Right renal cortex interstitium (tissue), 3 donors: ENCODE measurements around the gene FIGLA. TPM values are rescaled to one million over a fixed set of nuclear protein-coding genes. Genes with fewer than 3 reads are reported as not detected.

ENCODE experiments used
- DNase-seq, 3 donors: peaks; one replicate each; pipeline ENCODE4 v3.0.0-alpha.2; 2013; ENCODE audit warnings: low read depth in 3 of 3, low spot score in 2 of 3
- polyA plus RNA-seq, 3 donors: library from polyadenylated mRNA; unstranded; fragments of 120-200 nt; gene quantifications; one replicate each; pipeline ENCODE4 v1.2.1, GENCODE V29; 2013; ENCODE audit not compliant: insufficient read length in 3 of 3

FIGLA gene
- polyA plus RNA-seq = not detected

- DNase-seq = no peak
These were observed at the start of gene FIGLA for GRCh38 chr2:70790136-70790828. FIGLA (minus strand) TSS chr2:70790643; CDS start chr2:70790638, 5 bp downstream.

DNA sequence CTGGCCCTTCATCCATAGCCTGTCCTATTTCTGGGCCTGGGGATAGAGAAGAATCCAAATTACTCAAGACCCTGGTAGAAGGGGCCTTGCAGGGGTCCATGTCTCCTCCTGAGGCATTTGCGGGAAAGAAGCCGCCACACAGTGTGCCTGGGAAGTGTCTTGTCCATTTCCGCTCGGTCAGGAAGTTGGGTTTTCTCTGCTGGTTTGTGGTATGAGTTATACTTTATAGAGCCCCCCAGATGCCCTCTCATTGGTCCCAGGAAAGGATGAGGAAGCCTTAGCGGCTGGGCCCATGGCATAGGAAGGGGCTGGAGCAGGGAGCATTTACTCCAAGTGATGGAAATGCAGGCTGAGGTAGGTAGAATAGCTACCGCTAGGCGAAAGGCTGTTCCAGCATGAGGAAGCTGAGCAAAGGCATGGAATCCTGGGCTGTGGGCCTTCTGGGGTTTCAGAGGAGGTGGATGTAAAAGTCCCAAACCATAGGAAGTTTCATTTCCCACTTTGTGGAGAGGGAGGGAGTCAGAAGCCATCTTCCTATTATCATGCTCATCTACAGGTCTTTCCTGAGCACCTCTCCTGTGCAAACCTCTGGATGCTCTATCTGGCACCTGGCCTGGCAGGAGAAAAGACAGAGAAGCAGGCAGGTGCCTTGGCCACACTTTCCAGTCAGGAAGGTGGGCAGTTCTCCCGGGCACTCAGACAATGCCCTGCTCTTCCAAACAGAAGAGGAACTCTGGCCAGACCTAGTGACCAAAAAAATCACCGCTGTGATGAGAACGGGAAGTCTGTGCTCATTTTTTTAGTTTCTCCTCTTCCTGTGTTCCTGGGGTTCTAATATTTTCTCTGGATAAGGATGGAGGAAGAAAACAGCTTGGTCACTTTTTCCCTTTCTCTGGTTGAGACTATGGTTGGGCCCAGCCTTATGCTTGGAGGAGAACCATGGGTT lies 47.8 kb upstream of the FIGLA start:
- DNase-seq = no peak

DNA sequence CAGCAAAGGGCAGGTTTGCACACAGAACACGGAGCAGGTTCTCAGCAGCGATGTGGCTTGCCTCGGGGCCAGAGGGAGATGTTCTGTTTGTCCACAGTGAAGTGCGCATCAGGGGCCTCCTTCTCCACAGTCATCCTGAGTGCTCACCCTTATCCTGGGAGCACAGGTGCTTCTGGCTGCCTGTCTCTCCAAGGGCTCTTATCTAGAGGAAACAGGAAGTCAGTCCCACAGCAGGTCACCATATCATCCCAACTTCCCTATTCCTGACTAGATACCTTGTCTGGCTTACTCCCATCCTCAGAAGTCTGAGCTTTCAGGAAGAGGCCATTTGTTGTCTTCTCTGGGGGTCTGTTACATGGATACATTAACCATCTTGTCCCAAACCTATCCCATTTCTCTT lies 45.2 kb upstream of the FIGLA start, which contains the start of gene CD207:
TSS of gene CD207 (minus strand) at position 174 of the 400 bp plus-strand sequence. CDS start at position 134, 40 bp downstream.
- no peak for DNase-seq

DNA sequence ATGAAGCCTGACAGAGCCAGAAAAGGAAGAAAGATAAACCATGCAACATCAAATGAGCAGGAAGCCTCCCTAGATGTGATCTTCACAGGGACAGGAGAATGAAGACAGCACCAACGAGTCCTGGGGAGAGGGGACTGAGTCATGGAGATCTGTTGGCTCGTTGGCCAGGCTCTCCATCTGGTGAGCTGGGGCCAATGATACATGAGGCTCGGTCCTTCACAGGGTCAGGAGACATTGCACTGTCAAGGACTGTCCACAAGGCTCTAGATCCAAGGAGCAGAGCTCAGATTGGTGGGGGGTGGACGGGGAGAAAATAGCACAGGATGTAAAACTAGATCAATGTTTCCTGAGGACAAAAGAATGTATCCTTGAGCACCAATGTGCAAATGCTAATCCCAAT lies 44.4 kb upstream of the FIGLA start:
- DNase-seq = no peak

DNA sequence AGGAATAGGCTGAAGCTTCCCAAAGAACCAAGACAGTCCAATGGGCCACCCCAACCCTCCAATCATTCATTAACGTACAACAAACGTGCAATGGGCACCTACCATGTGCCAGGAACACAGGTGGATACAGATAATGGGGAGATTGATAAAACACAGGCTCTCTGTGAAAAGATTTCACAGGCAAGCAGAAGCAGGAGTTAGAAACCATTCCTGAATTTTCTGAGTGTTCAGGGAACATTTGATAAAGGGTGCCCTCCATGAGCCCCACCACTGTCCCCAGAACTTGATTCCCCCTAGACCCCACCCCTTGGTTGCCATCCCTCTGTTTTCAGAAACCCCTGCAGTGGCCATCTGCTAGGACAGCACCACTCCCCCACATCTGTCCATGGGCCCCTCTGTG lies 43.7 kb upstream of the FIGLA start:
- DNase-seq = no peak

DNA sequence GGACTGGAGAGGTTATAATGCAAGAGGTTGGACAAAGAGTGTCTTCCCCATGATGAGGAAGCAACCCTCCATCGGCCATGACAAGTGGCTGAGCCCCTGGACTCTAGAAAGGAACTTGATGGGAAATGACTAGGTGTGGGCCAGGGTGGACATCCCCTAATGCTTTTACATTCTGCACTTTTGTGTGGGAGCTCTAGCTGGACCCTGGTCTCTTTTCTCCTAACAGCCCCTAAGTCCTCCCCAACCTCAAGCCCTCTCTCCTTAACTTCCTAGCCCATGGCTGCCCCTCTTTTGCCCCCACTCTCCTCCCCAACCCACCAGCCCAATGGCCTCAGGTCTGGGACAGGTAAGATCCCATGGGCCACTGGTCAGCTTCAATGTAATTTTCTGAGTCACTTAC lies 42.8 kb upstream of the FIGLA start:
- DNase-seq = no peak

- DNase-seq = no peak
These were observed 41.9 kb upstream of the FIGLA start for GRCh38 chr2:70832386-70832785.

- DNase-seq = no peak
These were observed 41.4 kb upstream of the FIGLA start for GRCh38 chr2:70831861-70832260.

- no peak for DNase-seq
These were observed 39.9 kb upstream of the FIGLA start for GRCh38 chr2:70830366-70830765.

GRCh38 chr2:70829916-70830315 lies 39.5 kb upstream of the FIGLA start:
- DNase-seq = no peak

DNA sequence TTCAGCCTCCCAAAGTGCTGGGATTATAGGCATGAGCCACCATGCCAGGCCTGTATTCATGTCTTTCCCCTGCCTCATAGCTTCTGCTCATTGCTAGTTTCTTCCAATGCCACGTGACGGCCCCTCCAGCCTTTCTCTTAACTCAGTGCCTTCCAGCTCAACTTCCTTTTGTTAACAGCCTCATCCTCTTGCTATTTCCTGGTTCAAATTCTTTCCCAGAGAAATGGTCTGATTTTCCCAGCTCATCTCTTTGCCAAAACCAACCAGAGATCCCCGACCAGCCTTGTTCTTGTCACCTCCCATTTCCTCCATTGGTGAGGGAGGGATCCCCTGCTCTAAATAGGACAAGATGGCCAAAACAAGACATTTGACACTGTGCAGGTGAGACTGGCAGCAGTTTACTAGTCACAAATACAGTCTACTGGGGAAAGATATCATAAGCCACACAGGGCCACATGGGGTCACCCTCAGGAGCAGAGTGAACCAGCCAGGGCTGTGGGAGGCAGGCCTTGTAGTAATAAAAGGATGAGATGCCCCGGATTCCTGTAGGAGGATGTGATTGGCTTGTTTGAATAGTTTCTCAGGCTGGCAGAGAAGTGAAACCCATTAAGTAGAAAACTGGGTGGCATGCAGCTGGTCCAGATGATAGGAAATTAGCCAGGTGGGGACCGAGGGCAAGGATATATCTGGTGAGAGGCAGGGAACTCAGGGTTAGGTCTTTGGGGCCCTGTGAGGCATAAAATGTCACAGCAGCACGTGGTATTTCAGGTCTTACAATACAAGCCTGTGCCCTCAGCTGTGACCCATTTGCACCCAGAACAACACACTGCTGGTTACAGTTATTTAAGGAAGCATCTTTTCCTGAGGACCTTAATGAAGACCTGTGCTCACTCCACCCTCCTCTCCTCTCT lies 38.7 kb upstream of the FIGLA start:
- DNase-seq = no peak

DNA sequence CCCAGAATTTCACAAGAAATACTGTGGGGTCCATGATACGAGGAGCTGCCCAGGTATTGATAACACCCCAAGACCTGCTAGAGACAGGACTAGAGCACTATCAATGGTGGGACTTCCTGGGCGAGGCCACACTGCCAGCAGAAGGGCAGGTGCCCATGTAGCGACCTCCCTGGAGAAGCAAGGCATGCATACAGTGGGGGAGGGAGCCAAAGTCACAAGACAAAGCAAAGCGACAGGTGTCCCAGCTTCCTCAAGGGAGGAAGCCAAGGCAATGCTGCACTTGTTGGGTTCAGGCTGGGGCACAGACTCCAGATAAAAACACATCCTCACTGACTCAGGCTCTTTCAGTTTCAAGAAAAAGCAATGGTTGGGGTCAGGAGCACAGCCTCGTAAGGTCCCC lies 37.7 kb upstream of the FIGLA start:
- no peak for DNase-seq

- no peak for DNase-seq
These were observed 36.9 kb upstream of the FIGLA start for GRCh38 chr2:70827388-70827787.

- DNase-seq = no peak
These were observed 36.4 kb upstream of the FIGLA start for GRCh38 chr2:70826696-70827350.

- DNase-seq = no peak
These were observed 32.8 kb upstream of the FIGLA start for GRCh38 chr2:70823249-70823648.

- no peak for DNase-seq
These were observed 32.4 kb upstream of the FIGLA start for GRCh38 chr2:70822843-70823242.

- DNase-seq = no peak
These were observed 30.1 kb upstream of the FIGLA start, which contains the start of gene CLEC4F for GRCh38 chr2:70820499-70820898. CLEC4F (minus strand) TSS chr2:70820599; CDS start chr2:70820523, 76 bp downstream.

DNA sequence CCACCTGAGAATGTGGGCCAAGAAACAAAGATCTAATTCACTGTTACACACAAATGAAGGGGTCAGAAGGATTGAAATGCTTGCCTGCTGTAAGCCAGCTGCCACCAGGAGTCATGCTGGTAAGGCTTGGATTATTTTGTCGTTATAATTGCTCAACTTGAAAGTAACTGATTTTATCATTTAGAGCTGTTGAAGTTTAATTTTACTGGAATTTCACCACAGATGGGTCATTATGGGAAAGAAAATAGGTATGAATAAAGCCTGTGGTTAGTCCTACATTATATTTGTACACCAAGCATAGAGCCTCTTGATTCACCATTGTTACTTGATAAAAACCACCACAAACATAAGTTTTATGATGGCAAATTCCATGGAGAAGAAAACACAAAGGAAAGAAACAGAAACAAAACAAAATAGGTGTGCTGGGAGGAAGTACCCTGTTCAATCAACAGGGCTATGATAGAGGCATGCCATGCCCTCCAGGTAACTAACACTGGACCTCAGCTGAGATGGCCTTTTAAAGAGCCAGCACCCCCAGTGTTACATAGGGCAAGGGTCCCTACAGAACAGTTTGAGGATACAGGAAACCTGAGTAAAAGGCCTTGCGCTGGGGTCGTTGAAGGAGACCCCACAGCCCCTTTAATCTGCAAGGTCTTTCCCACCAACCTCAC lies 27.0 kb upstream of the FIGLA start:
- no peak for DNase-seq

DNA sequence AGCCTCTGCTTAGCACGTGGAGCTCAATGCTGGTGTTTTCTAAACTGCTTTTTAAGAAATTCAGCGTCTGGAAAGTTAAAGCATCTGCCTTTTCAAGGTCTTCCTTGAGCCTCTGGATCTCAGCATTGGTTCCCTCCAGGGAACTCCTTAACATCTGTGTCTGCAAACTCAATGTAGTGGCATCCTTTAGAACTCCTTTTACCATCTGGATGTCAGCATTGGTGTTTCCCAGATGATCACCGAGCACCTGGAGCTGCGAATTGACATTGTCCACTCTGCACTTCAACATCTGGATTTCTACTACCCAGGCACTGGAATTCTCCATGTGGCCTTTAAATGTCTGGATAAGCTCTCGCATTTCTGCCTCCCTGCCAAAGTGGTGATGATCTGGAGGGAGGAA lies 26.3 kb upstream of the FIGLA start:
- no peak for DNase-seq
